GM12878 (cell line): Measurements from ENCODE around the gene SETD1A. TPM values are rescaled to one million over a fixed set of nuclear protein-coding genes. Genes with fewer than 3 reads are reported as not detected.

Experiments
- ASH2L ChIP-seq: fragments of 300-600, 200-600 bp; sonication (generic); IDR thresholded peaks from 2 replicates; pipeline ENCODE4 v1.6.1; 2017; ENCODE audit warnings: low read depth, mild to moderate bottlenecking, borderline replicate concordance
- ETV6 ChIP-seq, 2 experiments: fragments of 450-650 bp in 1 of 2; IDR thresholded peaks in 1 of 2; conservative IDR thresholded peaks in 1 of 2; 2 replicates each; pipeline ENCODE4 v1.6.1; 2014; ENCODE audit warnings: antibody characterized with exemption in 1 of 2, borderline replicate concordance in 1 of 2, low read depth in 1 of 2, mild to moderate bottlenecking in 1 of 2, moderate library complexity in 1 of 2
- HDAC6 ChIP-seq: fragments of 200-600 bp; sonication (generic); IDR thresholded peaks from one replicate; pipeline ENCODE4 v1.8.0; 2017; ENCODE audit warnings: antibody characterized with exemption; ENCODE audit not compliant: unreplicated experiment
- HDGF ChIP-seq: fragments of 450-650 bp; IDR thresholded peaks from 2 replicates; pipeline ENCODE4 v1.6.1; 2016; ENCODE audit warnings: antibody characterized with exemption
- LARP7 ChIP-seq: fragments of 450-650 bp; IDR thresholded peaks from 2 replicates; pipeline ENCODE4 v1.6.1; 2017; ENCODE audit warnings: mild to moderate bottlenecking
- MEF2A ChIP-seq: IDR thresholded peaks from 2 replicates; pipeline ENCODE4 v1.6.1; 2011; ENCODE audit warnings: low read depth, mild to moderate bottlenecking, low read length, moderate library complexity; ENCODE audit not compliant: insufficient read depth
- MEF2B ChIP-seq: fragments of 450-650 bp; IDR thresholded peaks from 2 replicates; pipeline ENCODE4 v1.6.1; 2018; ENCODE audit warnings: mild to moderate bottlenecking, moderate library complexity; ENCODE audit not compliant: partially characterized antibody, poor library complexity, severe bottlenecking
- MTA3 ChIP-seq: IDR thresholded peaks from 2 replicates; pipeline ENCODE4 v1.6.1; 2012; ENCODE audit warnings: low read length, inconsistent platforms, borderline replicate concordance
- MXI1 ChIP-seq: fragments of 150-350 bp; IDR thresholded peaks from 2 replicates; pipeline ENCODE4 v1.6.1; 2011; ENCODE audit warnings: low read depth, mild to moderate bottlenecking, inconsistent platforms, low read length, improper control_type of control experiment
- NBN ChIP-seq: fragments of 450-650 bp; IDR thresholded peaks from 2 replicates; pipeline ENCODE4 v1.6.1; 2016
- NFXL1 ChIP-seq: fragments of 450-650 bp; IDR thresholded peaks from 2 replicates; pipeline ENCODE4 v1.6.1; 2017; ENCODE audit warnings: antibody characterized with exemption, mild to moderate bottlenecking, borderline replicate concordance
- NFYB ChIP-seq: IDR thresholded peaks from 2 replicates; pipeline ENCODE4 v1.6.1; 2011; ENCODE audit warnings: low read depth, mild to moderate bottlenecking, low read length, improper control_type of control experiment, moderate library complexity; ENCODE audit not compliant: insufficient read depth
- RAD21 ChIP-seq: IDR thresholded peaks from 2 replicates; pipeline ENCODE4 v1.6.1; 2011; ENCODE audit warnings: mild to moderate bottlenecking, low read depth, low read length, moderate library complexity; ENCODE audit not compliant: insufficient read depth
- RAD51 ChIP-seq: fragments of 450-650 bp; IDR thresholded peaks from 2 replicates; pipeline ENCODE4 v1.6.1; 2016; ENCODE audit warnings: moderate library complexity, mild to moderate bottlenecking, inconsistent platforms
- RCOR1 ChIP-seq: conservative IDR thresholded peaks from 2 replicates; pipeline ENCODE4 v1.6.1; 2012; ENCODE audit warnings: low read depth, low read length, improper control_type of control experiment
- RELA ChIP-seq: fragments of 450-650 bp; IDR thresholded peaks from 2 replicates; pipeline ENCODE4 v1.8.0; 2014; ENCODE audit warnings: borderline replicate concordance; ENCODE audit not compliant: partially characterized antibody
- RUNX3 ChIP-seq: IDR thresholded peaks from 2 replicates; pipeline ENCODE4 v1.6.1; 2012; ENCODE audit warnings: low read length, inconsistent platforms
- SIN3A ChIP-seq: IDR thresholded peaks from 2 replicates; pipeline ENCODE4 v1.6.1; 2012; ENCODE audit warnings: low read depth, low read length, improper control_type of control experiment
- SMARCA5 ChIP-seq: fragments of 450-650 bp; IDR thresholded peaks from 2 replicates; pipeline ENCODE4 v1.6.1; 2017; ENCODE audit warnings: mild to moderate bottlenecking
- SPI1 ChIP-seq: IDR thresholded peaks from 2 replicates; pipeline ENCODE4 v1.6.1; 2011; ENCODE audit warnings: low read depth, mild to moderate bottlenecking, low read length, moderate library complexity, borderline replicate concordance; ENCODE audit not compliant: insufficient read depth
- STAT3 ChIP-seq: IDR thresholded peaks from 2 replicates; pipeline ENCODE4 v1.6.1; 2011; ENCODE audit warnings: low read depth, low read length, improper control_type of control experiment
- TAF1 ChIP-seq: IDR thresholded peaks from 2 replicates; pipeline ENCODE4 v1.6.1; 2011; ENCODE audit warnings: mild to moderate bottlenecking, low read depth, low read length, borderline replicate concordance
- TCF3 ChIP-seq: IDR thresholded peaks from 2 replicates; pipeline ENCODE4 v1.6.1; 2012; ENCODE audit warnings: low read depth, mild to moderate bottlenecking, low read length, borderline replicate concordance; ENCODE audit not compliant: insufficient read depth
- YY1 ChIP-seq: IDR thresholded peaks from 2 replicates; pipeline ENCODE4 v1.6.1; 2011; ENCODE audit warnings: low read depth, mild to moderate bottlenecking, low read length
- ZNF217 ChIP-seq: fragments of 450-650 bp; IDR thresholded peaks from 2 replicates; pipeline ENCODE4 v1.6.1; 2017; ENCODE audit warnings: antibody characterized with exemption, mild to moderate bottlenecking
- ZNF622 ChIP-seq: fragments of 450-650 bp; IDR thresholded peaks from 2 replicates; pipeline ENCODE4 v1.6.1; 2017; ENCODE audit warnings: mild to moderate bottlenecking, inconsistent platforms
- polyA plus RNA-seq, 11 experiments: library from polyadenylated mRNA; depleted of rRNA in 4 of 11; unstranded in 6 of 11; stranded (reverse) in 5 of 11; fragments of >200 nt; fragmentation: Nextera tagmentation in 4 of 11; fragmentation: Illumina TruSeq in 1 of 11; extraction: Ambion mirVana in 4 of 11; extraction: Trizol in 1 of 11; gene quantifications; 1 replicate in 1 of 11; 2 replicates in 10 of 11; pipeline versions ENCODE4 v1.2.1 to v1.2.3, GENCODE V29; 2011 to 2016; ENCODE audit warnings: inconsistent platforms in 2 of 11, missing spikeins in 2 of 11, low read depth in 1 of 11
- total RNA-seq, 4 experiments: library from RNA; depleted of rRNA in 3 of 4; stranded (reverse); fragments of >200 nt in 3 of 4; fragmentation: Illumina TruSeq in 1 of 4; extraction: Trizol in 1 of 4; gene quantifications; 2 replicates each; pipeline versions ENCODE4 v1.2.1 to v1.2.3, GENCODE V29; 2013 to 2021
- TF ChIP-seq, protein P1 (sequence below): fragments of 450-650 bp; IDR thresholded peaks from 2 replicates; pipeline ENCODE4 v1.6.1; 2014; ENCODE audit warnings: mild to moderate bottlenecking
- TF ChIP-seq, protein P2 (sequence below): IDR thresholded peaks from 2 replicates; pipeline ENCODE4 v1.6.1; 2011; ENCODE audit warnings: low read depth, low read length, improper control_type of control experiment, borderline replicate concordance
- TF ChIP-seq, protein P3 (sequence below): IDR thresholded peaks from 2 replicates; pipeline ENCODE4 v1.6.1; 2012; ENCODE audit warnings: low read depth, low read length, improper control_type of control experiment

The SETD1A gene
- total and polyA plus RNA-seq, 10 of the 15 experiments (the other 5 are each of a cell fraction or from before 2014, with no cell fraction given), result 0.02 to 25.9 (median 4.9) TPM

DNA sequence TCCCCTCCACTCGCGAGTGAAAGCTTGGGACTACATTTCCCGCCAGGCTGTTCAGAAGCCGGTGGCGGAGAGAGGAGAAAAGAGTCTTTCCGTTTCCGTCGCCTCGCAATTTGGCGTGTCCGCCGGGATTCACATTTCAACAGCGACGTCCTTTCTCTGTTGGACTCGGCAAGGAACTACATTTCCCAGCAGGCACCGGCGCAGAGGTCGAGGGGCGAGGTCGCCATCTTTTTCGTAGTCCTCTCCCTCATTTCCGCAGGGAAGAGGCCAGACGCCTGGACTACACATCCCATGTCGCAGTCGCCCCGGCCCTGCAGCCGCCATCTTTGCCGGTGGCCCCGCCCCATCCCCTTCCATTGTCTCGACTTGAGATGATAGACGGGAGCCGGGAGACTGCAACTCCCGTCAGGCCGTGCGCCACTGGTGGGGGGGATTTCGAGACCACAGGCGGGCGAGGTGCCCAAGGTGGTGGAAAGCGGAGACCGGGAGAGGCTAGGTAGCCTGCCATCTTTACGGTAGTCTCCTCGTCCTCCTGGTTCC, 35.1 kb upstream of the SETD1A start (continued):
- TF ChIP-seq NFYB (no peak), MEF2A (no peak), SIN3A (no peak; the same call in none of the 2 replicates), MEF2B (no peak), LARP7 (0 out of 2 replicates have a peak, but pooled peaks have one; percentile 4), STAT3 (no peak), ASH2L (no peak), ZNF622 (no peak), RCOR1 (0 out of 2 replicates have a peak, but pooled peaks have one; percentile 50), RAD21 (no peak), MXI1 (peak; percentile 34; the same call in 1 of the 2 replicates), MTA3 (no peak), SPI1 (no peak), NBN (0 out of 2 replicates have a peak, but pooled peaks have one; percentile 27), TCF3 (no peak), HDAC6 (no peak), ETV6 (conservative IDR thresholded peaks at IDR 0.05 in 1 of 2, IDR thresholded peaks at IDR 0.05 in 1 of 2; ENCODE audit: borderline replicate concordance in 1 of 2, low read depth in 1 of 2) (no peak), ZNF217 (no peak), RAD51 (no peak), SMARCA5 (peak; percentile 86), TAF1 (no peak), NFXL1 (no peak), RELA (no peak), HDGF (no peak), YY1 (peak; percentile 97), RUNX3 (no peak)
- TF ChIP-seq, protein P1, sequence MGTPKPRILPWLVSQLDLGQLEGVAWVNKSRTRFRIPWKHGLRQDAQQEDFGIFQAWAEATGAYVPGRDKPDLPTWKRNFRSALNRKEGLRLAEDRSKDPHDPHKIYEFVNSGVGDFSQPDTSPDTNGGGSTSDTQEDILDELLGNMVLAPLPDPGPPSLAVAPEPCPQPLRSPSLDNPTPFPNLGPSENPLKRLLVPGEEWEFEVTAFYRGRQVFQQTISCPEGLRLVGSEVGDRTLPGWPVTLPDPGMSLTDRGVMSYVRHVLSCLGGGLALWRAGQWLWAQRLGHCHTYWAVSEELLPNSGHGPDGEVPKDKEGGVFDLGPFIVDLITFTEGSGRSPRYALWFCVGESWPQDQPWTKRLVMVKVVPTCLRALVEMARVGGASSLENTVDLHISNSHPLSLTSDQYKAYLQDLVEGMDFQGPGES, result no peak; the same call in 1 of the 2 replicates
- TF ChIP-seq, protein P2, sequence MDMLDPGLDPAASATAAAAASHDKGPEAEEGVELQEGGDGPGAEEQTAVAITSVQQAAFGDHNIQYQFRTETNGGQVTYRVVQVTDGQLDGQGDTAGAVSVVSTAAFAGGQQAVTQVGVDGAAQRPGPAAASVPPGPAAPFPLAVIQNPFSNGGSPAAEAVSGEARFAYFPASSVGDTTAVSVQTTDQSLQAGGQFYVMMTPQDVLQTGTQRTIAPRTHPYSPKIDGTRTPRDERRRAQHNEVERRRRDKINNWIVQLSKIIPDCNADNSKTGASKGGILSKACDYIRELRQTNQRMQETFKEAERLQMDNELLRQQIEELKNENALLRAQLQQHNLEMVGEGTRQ, result no peak
- TF ChIP-seq, protein P3, sequence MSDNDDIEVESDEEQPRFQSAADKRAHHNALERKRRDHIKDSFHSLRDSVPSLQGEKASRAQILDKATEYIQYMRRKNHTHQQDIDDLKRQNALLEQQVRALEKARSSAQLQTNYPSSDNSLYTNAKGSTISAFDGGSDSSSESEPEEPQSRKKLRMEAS, result no peak; the same call in 1 of the 2 replicates
